ENCODE measurements around the gene TMEM106B. TPM values are rescaled to one million over a fixed set of nuclear protein-coding genes. Genes with fewer than 3 reads are reported as not detected.

TMEM106B gene
- total RNA-seq, result 57.5 and 58.9 TPM in 2 replicates

GRCh38 chr7:12211054-12211710, at the start of gene TMEM106B:
Gene TMEM106B (plus strand): TSS chr7:12211294. CDS start chr7:12214811, 3,517 bp downstream.

Other genes starting within 250 kb of the TMEM106B start
- 3.3 and 5.1 TPM in 2 replicates for gene VWDE, start 192.6 kb downstream of the TMEM106B start, total RNA-seq

All from airway epithelial cell (primary cell).